NCI-H82 (cell line): Measurements from ENCODE around the gene LPAR3.

Experiments used
- DNase-seq: peaks from one replicate; lab custom pipeline; 2025; lab: John Stamatoyannopoulos, UW

LPAR3 gene

GRCh38 chr1:84774669-84775534, 118.1 kb downstream of the LPAR3 start:
- peak; percentile 23 for DNase-seq

DNA sequence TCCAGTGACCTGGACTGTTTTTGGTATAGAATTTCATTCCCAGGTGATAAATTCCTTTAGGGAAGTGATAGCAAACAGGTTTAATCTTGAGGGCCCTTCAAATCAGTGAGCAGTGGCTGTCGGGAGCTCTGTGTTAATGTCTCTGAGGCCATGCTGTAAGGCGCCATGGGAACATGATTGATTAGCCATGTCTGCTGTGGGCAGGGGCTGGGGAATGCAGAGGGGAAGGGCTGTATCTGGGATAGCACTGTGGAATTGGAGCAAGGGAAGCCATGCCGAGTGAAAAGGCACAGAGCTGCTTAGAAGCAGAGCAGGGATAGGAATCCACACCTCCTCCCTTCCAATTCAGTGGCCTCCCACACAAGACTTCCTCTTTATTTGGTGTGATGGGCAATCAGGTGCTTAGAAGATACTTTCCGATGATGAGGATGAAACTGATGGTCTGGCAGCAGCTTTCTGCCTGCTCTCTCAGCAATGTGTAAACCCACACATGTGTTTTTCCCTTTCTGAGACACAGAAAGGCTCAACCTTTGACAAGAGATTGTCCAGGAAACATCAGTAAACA, 119.0 kb downstream of the LPAR3 start:
- no peak for DNase-seq

DNA sequence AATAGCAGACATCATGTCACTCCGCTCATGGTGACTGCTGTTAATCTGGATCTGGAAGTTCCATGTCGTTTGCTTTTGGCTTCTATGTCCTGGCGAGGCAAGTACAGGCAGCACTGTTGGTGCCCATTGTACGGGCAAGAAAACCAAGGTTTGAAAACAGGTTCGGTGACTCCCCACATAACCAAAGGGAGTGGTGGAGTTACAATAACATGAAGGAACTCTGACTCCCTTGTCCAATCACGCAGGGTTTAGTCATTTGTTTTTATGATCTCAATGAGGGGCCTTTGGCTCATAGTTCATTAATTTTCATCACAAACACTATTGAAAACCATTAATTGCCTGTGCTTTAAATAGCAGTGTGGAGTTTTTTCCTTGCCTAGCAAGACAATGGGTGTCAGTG, 119.8 kb downstream of the LPAR3 start:
- DNase-seq: no peak

DNA sequence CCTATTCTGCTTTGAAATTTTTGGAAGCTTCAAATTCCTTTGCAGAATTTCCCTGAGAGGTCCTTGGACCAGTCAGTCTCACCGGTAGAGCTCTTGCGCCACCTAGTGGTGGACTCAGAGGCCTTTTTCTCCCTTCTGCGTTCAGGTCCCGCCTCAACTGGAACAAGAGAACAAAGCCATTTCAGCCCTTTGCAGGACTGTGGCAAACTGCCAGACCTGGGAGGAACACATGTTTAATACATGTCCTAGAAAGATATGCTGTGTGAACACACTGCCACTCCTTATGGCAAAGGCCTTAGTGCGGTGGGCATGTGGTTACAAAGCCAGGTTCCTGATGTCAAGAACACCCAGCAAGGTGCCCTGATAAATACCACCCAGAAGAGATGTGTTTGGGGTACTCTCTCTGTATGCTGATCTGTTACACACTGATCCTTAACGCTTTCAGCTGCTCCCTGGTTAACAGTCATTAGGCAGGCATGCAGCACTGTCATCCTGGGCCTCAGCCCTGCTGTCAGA, 120.5 kb downstream of the LPAR3 start:
- DNase-seq: peak; percentile 91

DNA sequence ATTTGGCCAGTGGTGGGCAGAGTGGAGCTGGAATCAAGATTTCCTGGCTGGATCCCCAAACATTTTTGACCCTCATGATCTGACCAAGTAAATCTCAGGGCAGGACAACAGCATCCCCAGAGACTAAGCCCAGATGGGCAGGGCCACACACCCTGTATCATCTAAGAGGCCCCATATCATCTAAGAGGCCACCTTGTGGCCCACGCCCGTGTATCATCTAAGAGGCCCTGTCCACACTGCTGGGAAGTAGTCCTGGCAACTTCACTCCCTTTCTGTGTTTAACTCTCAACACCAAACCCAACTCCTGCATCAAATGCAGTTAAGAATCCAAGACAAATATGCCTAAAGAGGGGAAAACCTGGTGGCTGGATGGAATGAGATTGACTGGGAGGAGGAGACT, 121.1 kb downstream of the LPAR3 start:
- peak; percentile 29 for DNase-seq

- DNase-seq: no peak
Measured at GRCh38 chr1:84770481-84770880, 122.5 kb downstream of the LPAR3 start.

DNA sequence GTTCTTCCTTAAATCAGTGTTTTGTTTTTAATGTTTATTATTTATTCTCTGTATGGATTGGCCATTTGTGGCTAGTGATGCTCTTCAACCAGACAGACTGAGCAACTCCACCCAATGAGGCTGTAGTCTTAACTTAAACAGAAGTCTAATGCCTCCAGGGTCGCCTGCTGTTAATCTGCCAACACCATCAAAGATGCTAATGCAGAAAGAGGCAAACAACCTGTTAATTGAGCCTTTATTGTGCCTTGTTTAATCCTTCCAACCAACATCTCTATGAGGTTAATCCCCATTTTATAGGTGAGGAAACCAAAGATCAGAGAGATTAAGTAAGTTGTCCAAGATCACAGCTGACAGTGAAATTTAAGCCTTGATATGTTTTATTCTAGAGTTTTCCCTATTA, 123.4 kb downstream of the LPAR3 start:
- DNase-seq: peak; percentile 92

DNA sequence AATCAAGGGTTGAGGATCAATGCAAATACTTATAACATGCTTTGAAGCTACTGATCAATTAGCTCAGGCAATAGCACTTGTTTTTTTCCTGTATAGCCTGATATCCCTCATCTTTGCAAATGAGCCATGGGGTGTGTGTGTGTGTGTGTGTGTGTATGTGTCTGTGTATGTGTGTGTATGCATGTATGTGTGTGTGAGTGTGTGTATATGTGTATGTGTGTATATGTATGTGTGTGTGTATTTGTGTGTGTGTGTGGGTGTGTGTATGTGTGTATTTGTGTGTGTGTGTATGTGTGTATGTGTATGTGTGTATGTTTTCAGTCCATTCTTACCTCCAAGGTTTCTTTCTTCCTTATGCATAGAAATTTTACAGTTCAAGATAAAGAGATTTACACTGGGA, 124.4 kb downstream of the LPAR3 start:
- no peak for DNase-seq

DNA sequence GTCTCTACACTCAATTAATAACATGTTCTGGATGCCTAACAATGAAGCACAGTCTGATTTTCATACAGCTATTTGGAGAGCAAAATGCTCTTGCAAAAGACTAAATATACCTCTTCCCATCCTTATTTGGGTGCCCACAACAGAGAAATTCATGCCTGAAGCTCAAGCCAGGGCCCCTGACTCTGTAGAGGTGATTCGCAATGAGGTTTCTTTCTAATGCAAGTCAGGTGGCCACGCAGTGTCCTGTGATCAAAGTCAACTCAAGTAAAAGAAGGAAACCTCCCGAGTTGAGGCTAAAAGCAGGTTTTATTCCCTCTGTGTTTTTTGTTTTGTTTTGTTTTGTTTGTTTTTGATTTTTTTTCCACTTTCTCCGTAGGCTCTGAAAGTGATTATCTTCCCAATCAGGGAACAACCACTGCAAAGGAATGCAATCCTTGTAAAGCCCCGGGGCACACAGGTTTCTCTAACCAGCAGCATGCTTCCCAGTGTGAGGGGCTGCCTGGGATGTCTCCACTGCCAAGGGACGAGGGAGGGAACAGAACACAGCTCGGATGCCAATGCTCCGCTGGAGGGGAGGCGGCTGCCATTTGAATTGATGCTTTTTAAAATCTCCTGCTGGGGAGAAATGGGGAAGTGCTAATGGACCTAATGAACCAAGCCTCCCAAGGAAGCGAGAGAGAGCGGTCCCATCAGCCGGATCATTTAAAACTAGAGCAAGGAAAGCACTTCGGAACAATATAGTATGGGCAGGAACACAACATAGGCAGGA, 128.9 kb downstream of the LPAR3 start:
- DNase-seq: no peak

- no peak for DNase-seq
Measured at GRCh38 chr1:84762664-84763063, 130.3 kb downstream of the LPAR3 start.
